NCI-H345 treated with DMSO at 0.1 percent for 48 hours (cell line): ENCODE results near the gene TBC1D8.
A peak's percentile ranks its signal among the peaks of the same experiment; 100 is the strongest.
"Not testable (repeated sequence)": the region's sequence is repeated elsewhere in the genome, so short reads cannot be mapped to it uniquely, and the experiment has no call there.

ENCODE experiments used
- DNase-seq: peaks from one replicate; lab custom pipeline; 2025; ENCODE audit not compliant: unreplicated experiment; lab: John Stamatoyannopoulos, UW

Gene TBC1D8

GRCh38 chr2:101080211-101081068, 70.7 kb downstream of the TBC1D8 start:
- DNase-seq, result no peak

GRCh38 chr2:101076581-101076980, 74.6 kb downstream of the TBC1D8 start:
- DNase-seq, result no peak

GRCh38 chr2:101064868-101065549, 86.2 kb downstream of the TBC1D8 start:
- DNase-seq, result peak; percentile 46

- no peak for DNase-seq
Measured at GRCh38 chr2:101064505-101064867, 86.7 kb downstream of the TBC1D8 start.

- DNase-seq, result no peak
Measured at GRCh38 chr2:101064125-101064502, 87.1 kb downstream of the TBC1D8 start.

- no peak for DNase-seq
Measured at GRCh38 chr2:101063352-101064124, 87.6 kb downstream of the TBC1D8 start.

- DNase-seq, result no peak
Measured at GRCh38 chr2:101058386-101058785, 92.8 kb downstream of the TBC1D8 start.

GRCh38 chr2:101057051-101057933, 93.9 kb downstream of the TBC1D8 start:
- DNase-seq, result no peak

GRCh38 chr2:101053117-101053516, 98.1 kb downstream of the TBC1D8 start:
- DNase-seq, result no peak

GRCh38 chr2:101052147-101052546, 99.0 kb downstream of the TBC1D8 start:
- no peak for DNase-seq

GRCh38 chr2:101050886-101051285, 100.3 kb downstream of the TBC1D8 start:
- DNase-seq, result not testable (repeated sequence)

GRCh38 chr2:101048756-101049155, 102.4 kb downstream of the TBC1D8 start:
- no peak for DNase-seq

- DNase-seq, result no peak
Measured at GRCh38 chr2:101047774-101048173, 103.4 kb downstream of the TBC1D8 start.

- DNase-seq, result no peak
Measured at GRCh38 chr2:101047075-101047766, 104.0 kb downstream of the TBC1D8 start.

- no peak for DNase-seq
Measured at GRCh38 chr2:101045330-101045729, 105.9 kb downstream of the TBC1D8 start.

- no peak for DNase-seq
Measured at GRCh38 chr2:101041413-101041812, 109.8 kb downstream of the TBC1D8 start.

GRCh38 chr2:101040761-101041160, 110.4 kb downstream of the TBC1D8 start:
- DNase-seq, result no peak

- DNase-seq, result no peak
Measured at GRCh38 chr2:101040072-101040471, 111.1 kb downstream of the TBC1D8 start.

- DNase-seq, result no peak
Measured at GRCh38 chr2:101038455-101039255, 112.5 kb downstream of the TBC1D8 start.
